Panc1 (cell line): Measurements from ENCODE around the gene CNTN4.

Source experiments
- POLR2AphosphoS5 ChIP-seq: IDR thresholded peaks from 2 replicates; pipeline ENCODE4 v1.6.1; 2012; ENCODE audit warnings: mild to moderate bottlenecking, low read depth, low read length, moderate library complexity
- TCF7L2 ChIP-seq: IDR thresholded peaks from 2 replicates; pipeline ENCODE4 v1.6.1; 2011; ENCODE audit warnings: mild to moderate bottlenecking, low read depth, low read length, inconsistent platforms
- TF ChIP-seq, protein P1 (sequence below): fragments of 450-650 bp; IDR thresholded peaks from 2 replicates; pipeline ENCODE4 v1.5.1; 2017; ENCODE audit warnings: mild to moderate bottlenecking

DNA sequence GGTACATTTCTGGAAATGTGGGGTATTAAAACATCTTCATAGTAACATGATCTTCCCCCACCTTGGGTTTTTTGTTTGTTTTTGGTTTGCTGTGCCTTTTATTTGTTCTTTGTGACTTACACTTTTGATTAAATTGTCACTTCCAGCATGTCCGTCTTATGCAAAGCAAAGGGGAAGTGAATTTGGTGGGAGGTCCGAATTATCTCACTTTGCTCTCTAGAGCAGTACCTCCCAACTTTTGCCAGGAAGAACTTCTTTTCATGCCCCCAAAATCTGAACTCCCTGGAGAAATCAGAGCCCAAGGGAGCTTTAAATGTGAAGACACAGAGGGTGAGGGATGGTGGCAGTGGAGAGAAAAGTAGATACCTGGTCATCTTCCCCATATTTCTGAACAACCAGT is 838.4 kb downstream of the CNTN4 start:
- TF ChIP-seq, protein P1, sequence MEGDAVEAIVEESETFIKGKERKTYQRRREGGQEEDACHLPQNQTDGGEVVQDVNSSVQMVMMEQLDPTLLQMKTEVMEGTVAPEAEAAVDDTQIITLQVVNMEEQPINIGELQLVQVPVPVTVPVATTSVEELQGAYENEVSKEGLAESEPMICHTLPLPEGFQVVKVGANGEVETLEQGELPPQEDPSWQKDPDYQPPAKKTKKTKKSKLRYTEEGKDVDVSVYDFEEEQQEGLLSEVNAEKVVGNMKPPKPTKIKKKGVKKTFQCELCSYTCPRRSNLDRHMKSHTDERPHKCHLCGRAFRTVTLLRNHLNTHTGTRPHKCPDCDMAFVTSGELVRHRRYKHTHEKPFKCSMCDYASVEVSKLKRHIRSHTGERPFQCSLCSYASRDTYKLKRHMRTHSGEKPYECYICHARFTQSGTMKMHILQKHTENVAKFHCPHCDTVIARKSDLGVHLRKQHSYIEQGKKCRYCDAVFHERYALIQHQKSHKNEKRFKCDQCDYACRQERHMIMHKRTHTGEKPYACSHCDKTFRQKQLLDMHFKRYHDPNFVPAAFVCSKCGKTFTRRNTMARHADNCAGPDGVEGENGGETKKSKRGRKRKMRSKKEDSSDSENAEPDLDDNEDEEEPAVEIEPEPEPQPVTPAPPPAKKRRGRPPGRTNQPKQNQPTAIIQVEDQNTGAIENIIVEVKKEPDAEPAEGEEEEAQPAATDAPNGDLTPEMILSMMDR, result no peak
- TF ChIP-seq POLR2AphosphoS5 (no peak), TCF7L2 (no peak)
